ENCODE data around the gene LRRC45. TPM values are rescaled to one million over a fixed set of nuclear protein-coding genes. Genes with fewer than 3 reads are reported as not detected.

LRRC45 gene
- total RNA-seq, 3 donors from 2014 or later (not counting 1 experiment from before 2014, with no cell fraction given), result 15.9 to 21.6 (median 16.8) TPM

DNA sequence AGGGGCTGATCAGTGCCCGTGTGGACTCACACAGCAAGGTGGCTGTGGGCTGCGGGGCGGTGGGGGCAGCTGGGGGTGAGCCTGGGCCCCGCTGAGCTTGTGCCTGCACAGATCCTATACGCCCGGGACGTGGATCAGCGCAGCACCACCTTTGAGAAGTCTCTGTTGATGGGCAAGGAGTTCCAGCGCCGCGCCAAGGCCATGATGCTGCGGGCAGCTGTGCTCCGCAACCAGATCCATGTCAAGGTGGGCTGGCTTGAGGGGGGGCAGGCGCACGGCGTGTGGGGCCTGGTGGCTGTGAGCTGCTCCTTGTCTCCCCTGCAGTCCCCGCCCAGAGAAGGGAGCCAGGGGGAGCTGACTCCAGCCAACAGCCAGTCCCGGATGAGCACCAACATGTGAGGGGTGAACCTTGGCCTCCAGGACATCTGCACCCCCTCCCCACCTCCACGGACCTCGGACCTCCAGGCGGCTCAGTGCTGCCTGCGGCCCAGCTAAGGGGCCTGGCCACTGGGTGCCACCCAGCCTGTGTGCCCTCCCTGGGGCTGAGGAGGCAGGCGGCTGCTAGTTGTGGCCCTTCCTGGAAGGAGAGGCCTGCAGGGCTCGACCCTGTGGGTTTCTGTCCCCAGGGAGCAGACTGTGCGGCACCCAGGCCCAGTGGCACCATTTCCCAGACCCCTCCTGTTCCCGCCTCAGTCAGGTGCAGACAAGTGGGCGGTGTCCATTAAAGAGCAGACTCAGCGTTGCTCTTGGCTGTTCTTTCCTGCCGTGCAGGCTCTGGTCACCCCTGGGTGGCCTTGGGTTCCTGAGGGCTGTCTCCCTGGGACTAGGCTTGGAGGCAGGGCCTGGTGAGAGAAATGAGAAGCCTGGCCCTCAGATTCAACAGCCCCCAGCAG, 33.9 kb downstream of the LRRC45 start:
- Mint-ChIP-seq H3K9me3 (no peaks in the 10 kb centered on the region), H3K36me3 (no peaks in the 10 kb centered on the region), H3K4me1 (peaks cover 0 to 13% of the 10 kb centered on the region in 2 donors), H3K27ac (no peak overlapping the region), H3K27me3 (ENCODE audit: low read depth in 2 of 2) (no peaks in the 10 kb centered on the region), H3K4me3 (no peak overlapping the region)
- DNase-seq (no peak), ATAC-seq (no peak)
- intact Hi-C loops (cut with micrococcal nuclease), result no loop called here
- peaks cover 55% of the 10 kb centered on the region for H3K36me3 ChIP-seq (ENCODE audit: control insufficient read depth, insufficient read depth, low read length)
- TF ChIP-seq, protein P1, sequence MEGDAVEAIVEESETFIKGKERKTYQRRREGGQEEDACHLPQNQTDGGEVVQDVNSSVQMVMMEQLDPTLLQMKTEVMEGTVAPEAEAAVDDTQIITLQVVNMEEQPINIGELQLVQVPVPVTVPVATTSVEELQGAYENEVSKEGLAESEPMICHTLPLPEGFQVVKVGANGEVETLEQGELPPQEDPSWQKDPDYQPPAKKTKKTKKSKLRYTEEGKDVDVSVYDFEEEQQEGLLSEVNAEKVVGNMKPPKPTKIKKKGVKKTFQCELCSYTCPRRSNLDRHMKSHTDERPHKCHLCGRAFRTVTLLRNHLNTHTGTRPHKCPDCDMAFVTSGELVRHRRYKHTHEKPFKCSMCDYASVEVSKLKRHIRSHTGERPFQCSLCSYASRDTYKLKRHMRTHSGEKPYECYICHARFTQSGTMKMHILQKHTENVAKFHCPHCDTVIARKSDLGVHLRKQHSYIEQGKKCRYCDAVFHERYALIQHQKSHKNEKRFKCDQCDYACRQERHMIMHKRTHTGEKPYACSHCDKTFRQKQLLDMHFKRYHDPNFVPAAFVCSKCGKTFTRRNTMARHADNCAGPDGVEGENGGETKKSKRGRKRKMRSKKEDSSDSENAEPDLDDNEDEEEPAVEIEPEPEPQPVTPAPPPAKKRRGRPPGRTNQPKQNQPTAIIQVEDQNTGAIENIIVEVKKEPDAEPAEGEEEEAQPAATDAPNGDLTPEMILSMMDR (IDR thresholded peaks at IDR 0.05), result no peak
- H3K27ac ChIP-seq (ENCODE audit: low read length), result no peak overlapping the region
- 93% methylated on average over 29 of the region's 29 CpGs for WGBS (ENCODE audit: insufficient coverage)
- H3K9me3 ChIP-seq (ENCODE audit: control insufficient read depth, insufficient read depth, low read length), result no peaks in the 10 kb centered on the region
- H3K4me1 ChIP-seq (ENCODE audit: control insufficient read depth, insufficient read depth, low read length), result peaks cover 20% of the 10 kb centered on the region
- H3K27me3 ChIP-seq (ENCODE audit: control insufficient read depth, insufficient read depth, low read length), result no peaks in the 10 kb centered on the region
- H3K4me3 ChIP-seq (ENCODE audit: low read length), result no peak overlapping the region

DNA sequence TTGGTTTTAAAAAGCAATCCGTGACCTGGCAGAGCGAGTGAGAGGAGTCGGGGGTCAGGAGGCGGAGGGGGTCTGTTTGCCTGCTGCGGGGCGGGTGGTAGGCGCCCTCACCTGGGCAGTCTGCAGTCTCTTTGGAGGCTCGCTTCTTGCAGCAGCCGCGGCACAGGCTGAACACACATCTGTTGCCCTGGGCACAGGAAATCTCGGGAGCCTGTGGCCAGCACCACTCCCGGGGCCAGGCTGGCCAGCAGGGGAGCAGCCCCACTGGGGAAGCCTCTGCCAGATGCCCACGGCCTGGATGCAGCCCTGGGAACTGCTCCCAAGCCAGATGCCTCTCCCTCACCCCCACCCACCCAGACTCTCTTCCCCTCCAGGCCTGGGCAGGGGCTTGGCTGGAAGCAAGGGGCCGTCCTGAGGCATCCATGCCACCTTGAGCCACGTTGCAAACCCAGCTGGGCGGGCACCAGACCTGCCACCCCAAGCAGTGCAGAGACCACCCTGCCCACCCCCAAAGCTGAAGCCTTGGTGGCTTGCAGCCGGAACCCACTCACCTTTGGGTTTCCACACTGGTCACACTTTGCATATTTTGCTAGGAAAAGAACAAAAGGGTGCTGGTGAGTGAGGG, 35.2 kb downstream of the LRRC45 start:
- Mint-ChIP-seq H3K9me3 (no peaks in the 10 kb centered on the region), H3K27me3 (ENCODE audit: low read depth in 2 of 2) (no peaks in the 10 kb centered on the region), H3K27ac (no peak overlapping the region), H3K36me3 (no peaks in the 10 kb centered on the region), H3K4me3 (no peak overlapping the region), H3K4me1 (peaks cover 0 to 13% of the 10 kb centered on the region in 2 donors)
- WGBS (ENCODE audit: insufficient coverage), result 89% methylated on average over 17 of the region's 17 CpGs
- TF ChIP-seq, protein P1 (IDR thresholded peaks at IDR 0.05), result no peak
- no peaks in the 10 kb centered on the region for H3K9me3 ChIP-seq (ENCODE audit: control insufficient read depth, insufficient read depth, low read length)
- H3K36me3 ChIP-seq (ENCODE audit: control insufficient read depth, insufficient read depth, low read length), result peaks cover 57% of the 10 kb centered on the region
- H3K27ac ChIP-seq (ENCODE audit: low read length), result no peak overlapping the region
- peaks cover 8% of the 10 kb centered on the region for H3K4me1 ChIP-seq (ENCODE audit: control insufficient read depth, insufficient read depth, low read length)
- intact Hi-C loops (cut with micrococcal nuclease), result no loop called here
- no peak for ATAC-seq
- no peaks in the 10 kb centered on the region for H3K27me3 ChIP-seq (ENCODE audit: control insufficient read depth, insufficient read depth, low read length)
- DNase-seq, result no peak
- H3K4me3 ChIP-seq (ENCODE audit: low read length), result no peak overlapping the region

DNA sequence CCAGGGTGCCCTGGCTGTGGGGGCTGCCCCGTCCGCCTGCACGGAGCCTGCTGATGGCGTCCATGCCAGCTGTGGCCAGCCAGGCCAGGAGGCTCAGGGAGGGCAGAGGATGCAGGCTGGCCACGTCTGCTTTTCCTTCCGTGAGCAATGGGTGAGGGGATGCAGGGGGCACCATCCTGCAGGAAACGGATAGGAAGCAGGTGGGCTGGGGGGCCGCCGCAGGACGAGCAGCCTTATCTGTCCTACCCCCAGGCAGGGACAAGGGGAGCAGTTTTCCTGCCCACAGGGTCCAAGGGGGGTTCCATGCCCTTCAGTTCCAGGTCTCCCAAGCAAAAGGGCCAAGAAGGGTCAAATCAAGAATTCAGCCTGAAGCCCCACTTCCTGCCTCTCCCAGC, 35.7 kb downstream of the LRRC45 start:
- Mint-ChIP-seq H3K4me1 (peaks cover 0 to 13% of the 10 kb centered on the region in 2 donors), H3K36me3 (no peaks in the 10 kb centered on the region), H3K4me3 (no peak overlapping the region), H3K27ac (no peak overlapping the region), H3K27me3 (ENCODE audit: low read depth in 2 of 2) (no peaks in the 10 kb centered on the region), H3K9me3 (no peaks in the 10 kb centered on the region)
- Histone ChIP-seq H3K36me3 (ENCODE audit: control insufficient read depth, insufficient read depth, low read length) (peaks cover 55% of the 10 kb centered on the region), H3K4me3 (ENCODE audit: low read length) (no peak overlapping the region), H3K27ac (ENCODE audit: low read length) (no peak overlapping the region), H3K27me3 (ENCODE audit: control insufficient read depth, insufficient read depth, low read length) (no peaks in the 10 kb centered on the region), H3K9me3 (ENCODE audit: control insufficient read depth, insufficient read depth, low read length) (no peaks in the 10 kb centered on the region), H3K4me1 (ENCODE audit: control insufficient read depth, insufficient read depth, low read length) (peaks cover 8% of the 10 kb centered on the region)
- WGBS (ENCODE audit: insufficient coverage), result 91% methylated on average over 10 of the region's 10 CpGs
- intact Hi-C loops (cut with micrococcal nuclease), result no loop called here
- TF ChIP-seq, protein P1 (IDR thresholded peaks at IDR 0.05), result no peak
- DNase-seq, result no peak
- no peak for ATAC-seq

All from natural killer cell (primary cell).